Choroid plexus epithelial cell (primary cell): ENCODE results near the gene COL26A1.

Source experiments
- DNase-seq: peaks from one replicate; pipeline ENCODE4 v3.0.0-alpha.2; 2010; ENCODE audit warnings: low read depth
- H3K4me3 ChIP-seq: 2 replicates; pipeline ENCODE4 v1.5.1; 2011; ENCODE audit warnings: low read depth, mild to moderate bottlenecking, control low read depth, low read length, moderate library complexity
- CTCF ChIP-seq: conservative IDR thresholded peaks from 2 replicates; pipeline ENCODE4 v1.5.1; 2011; ENCODE audit warnings: low read depth, mild to moderate bottlenecking, control low read depth, inconsistent platforms, low read length, moderate library complexity

Gene COL26A1

GRCh38 chr7:101534015-101534803 lies 171.5 kb downstream of the COL26A1 start:
- DNase-seq = no peak
- TF ChIP-seq CTCF = no peak
- no peak overlapping the region for H3K4me3 ChIP-seq

- DNase-seq = no peak
- no peak for TF ChIP-seq CTCF
- no peak overlapping the region for H3K4me3 ChIP-seq
These were observed 172.2 kb downstream of the COL26A1 start for GRCh38 chr7:101534873-101535272.

GRCh38 chr7:101535351-101535751 lies 172.7 kb downstream of the COL26A1 start:
- no peak for DNase-seq
- no peak for TF ChIP-seq CTCF
- H3K4me3 ChIP-seq = no peak overlapping the region

GRCh38 chr7:101536232-101536631 lies 173.6 kb downstream of the COL26A1 start:
- DNase-seq = no peak
- no peak for TF ChIP-seq CTCF
- H3K4me3 ChIP-seq = no peak overlapping the region

GRCh38 chr7:101536668-101537067 lies 174.0 kb downstream of the COL26A1 start:
- no peak overlapping the region for H3K4me3 ChIP-seq
- TF ChIP-seq CTCF = no peak
- no peak for DNase-seq

- no peak for TF ChIP-seq CTCF
- no peak overlapping the region for H3K4me3 ChIP-seq
- no peak for DNase-seq
These were observed 174.5 kb downstream of the COL26A1 start for GRCh38 chr7:101537205-101537604.
